Stimulated activated naive CD8-positive, alpha-beta T cell treated with anti-CD3 and anti-CD28 coated beads, Interleukin-15, Interleukin-2, amounts not matched to agents 100 ng/mL and 50 ng/mL, for 24 hours (primary cell): ENCODE results near the gene RASGRF2.

Experiments
- H3K27ac Mint-ChIP-seq: one replicate; pipeline ENCODE4 v1.8.0; 2021; ENCODE audit warnings: mild to moderate bottlenecking, mixed read lengths
- H3K27me3 Mint-ChIP-seq: one replicate; pipeline ENCODE4 v1.8.0; 2021; ENCODE audit warnings: mixed read lengths
- H3K36me3 Mint-ChIP-seq: one replicate; pipeline ENCODE4 v1.8.0; 2021; ENCODE audit warnings: low read depth, mixed read lengths
- H3K4me1 Mint-ChIP-seq: one replicate; pipeline ENCODE4 v1.8.0; 2021; ENCODE audit warnings: low read depth, mixed read lengths
- H3K4me3 Mint-ChIP-seq: one replicate; pipeline ENCODE4 v1.8.0; 2021; ENCODE audit warnings: mild to moderate bottlenecking, mixed read lengths
- H3K9me3 Mint-ChIP-seq: one replicate; pipeline ENCODE4 v1.8.0; 2021; ENCODE audit warnings: mixed read lengths

The RASGRF2 gene

GRCh38 chr5:81128416-81128815 lies 168.3 kb downstream of the RASGRF2 start:
- no peak overlapping the region for H3K27ac Mint-ChIP-seq
- H3K27me3 Mint-ChIP-seq = no peaks in the 10 kb centered on the region
- H3K9me3 Mint-ChIP-seq = no peaks in the 10 kb centered on the region
- no peak overlapping the region for H3K4me3 Mint-ChIP-seq
- peaks cover 6% of the 10 kb centered on the region for H3K36me3 Mint-ChIP-seq
- no peaks in the 10 kb centered on the region for H3K4me1 Mint-ChIP-seq

GRCh38 chr5:81132381-81132780 lies 172.2 kb downstream of the RASGRF2 start:
- Mint-ChIP-seq H3K9me3 (no peaks in the 10 kb centered on the region), H3K4me1 (no peaks in the 10 kb centered on the region), H3K36me3 (peaks cover 12% of the 10 kb centered on the region)

GRCh38 chr5:81134066-81134465 lies 173.9 kb downstream of the RASGRF2 start:
- Mint-ChIP-seq H3K4me1 (no peaks in the 10 kb centered on the region), H3K27ac (no peak overlapping the region), H3K9me3 (no peaks in the 10 kb centered on the region), H3K36me3 (peaks cover 19% of the 10 kb centered on the region), H3K27me3 (no peaks in the 10 kb centered on the region), H3K4me3 (no peak overlapping the region)

More at GRCh38 chr5:81132381-81132780, 172.2 kb downstream of the RASGRF2 start:
- Mint-ChIP-seq H3K27me3 (no peaks in the 10 kb centered on the region), H3K4me3 (no peak overlapping the region), H3K27ac (no peak overlapping the region)

DNA sequence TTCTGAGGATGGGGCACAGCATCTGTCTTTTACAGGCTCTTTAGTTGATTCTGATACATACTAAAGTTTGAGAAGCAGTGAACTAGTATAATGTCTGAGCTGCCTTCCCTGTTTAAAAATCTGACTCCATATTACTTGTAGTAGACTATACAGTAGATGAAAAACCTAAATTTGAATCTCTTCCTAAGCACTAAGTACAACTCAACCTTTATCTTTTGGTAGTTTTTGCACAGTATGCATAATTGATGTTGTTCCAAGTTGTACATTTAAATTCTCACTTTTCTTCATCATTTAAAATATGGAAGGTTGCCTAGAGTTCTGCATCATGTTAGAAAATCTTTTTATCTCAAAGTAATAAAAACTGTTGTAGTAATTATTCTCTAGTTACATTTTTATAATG lies 174.4 kb downstream of the RASGRF2 start:
- H3K4me1 Mint-ChIP-seq = no peaks in the 10 kb centered on the region
- H3K4me3 Mint-ChIP-seq = no peak overlapping the region
- H3K27ac Mint-ChIP-seq = no peak overlapping the region
- H3K9me3 Mint-ChIP-seq = no peaks in the 10 kb centered on the region
- peaks cover 22% of the 10 kb centered on the region for H3K36me3 Mint-ChIP-seq
- H3K27me3 Mint-ChIP-seq = no peaks in the 10 kb centered on the region

GRCh38 chr5:81136557-81136956 lies 176.4 kb downstream of the RASGRF2 start:
- Mint-ChIP-seq H3K27me3 (no peaks in the 10 kb centered on the region), H3K4me3 (no peak overlapping the region), H3K27ac (no peak overlapping the region), H3K4me1 (no peaks in the 10 kb centered on the region), H3K9me3 (no peaks in the 10 kb centered on the region), H3K36me3 (peaks cover 26% of the 10 kb centered on the region)

- H3K4me3 Mint-ChIP-seq = no peak overlapping the region
- H3K4me1 Mint-ChIP-seq = no peaks in the 10 kb centered on the region
- H3K9me3 Mint-ChIP-seq = no peaks in the 10 kb centered on the region
- H3K27ac Mint-ChIP-seq = no peak overlapping the region
- no peaks in the 10 kb centered on the region for H3K27me3 Mint-ChIP-seq
- H3K36me3 Mint-ChIP-seq = peaks cover 26% of the 10 kb centered on the region
Observed at GRCh38 chr5:81137833-81138232, 177.7 kb downstream of the RASGRF2 start.

GRCh38 chr5:81140441-81140840 lies 180.3 kb downstream of the RASGRF2 start:
- Mint-ChIP-seq H3K27ac (no peak overlapping the region), H3K4me3 (no peak overlapping the region), H3K27me3 (no peaks in the 10 kb centered on the region), H3K4me1 (no peaks in the 10 kb centered on the region), H3K9me3 (no peaks in the 10 kb centered on the region), H3K36me3 (peaks cover 33% of the 10 kb centered on the region)

- Mint-ChIP-seq H3K27ac (no peak overlapping the region), H3K9me3 (no peaks in the 10 kb centered on the region), H3K27me3 (no peaks in the 10 kb centered on the region), H3K4me3 (no peak overlapping the region), H3K4me1 (no peaks in the 10 kb centered on the region), H3K36me3 (peaks cover 34% of the 10 kb centered on the region)
Observed at GRCh38 chr5:81140943-81141342, 180.8 kb downstream of the RASGRF2 start.

DNA sequence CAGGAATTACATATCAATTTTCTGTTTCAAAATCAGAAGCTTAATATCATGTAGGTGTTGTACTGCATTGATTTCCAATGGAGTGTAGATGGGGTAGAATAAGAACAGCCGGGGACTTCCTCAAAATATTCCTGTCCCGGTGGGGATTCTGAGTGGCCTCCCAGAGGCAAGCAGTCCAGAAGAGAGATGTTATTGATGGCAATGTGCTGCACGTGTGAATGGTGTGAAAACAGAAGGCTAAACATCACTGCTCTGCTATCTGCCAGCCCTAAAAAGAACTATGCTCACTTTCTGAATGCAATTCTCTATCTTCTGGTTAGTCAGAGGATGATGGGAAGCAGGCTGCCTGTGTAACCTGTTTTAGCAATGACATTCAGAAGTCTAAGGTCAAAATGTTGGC lies 181.9 kb downstream of the RASGRF2 start:
- H3K36me3 Mint-ChIP-seq = peaks cover 26% of the 10 kb centered on the region
- no peaks in the 10 kb centered on the region for H3K4me1 Mint-ChIP-seq
- no peak overlapping the region for H3K27ac Mint-ChIP-seq
- no peak overlapping the region for H3K4me3 Mint-ChIP-seq
- H3K9me3 Mint-ChIP-seq = no peaks in the 10 kb centered on the region
- H3K27me3 Mint-ChIP-seq = no peaks in the 10 kb centered on the region

DNA sequence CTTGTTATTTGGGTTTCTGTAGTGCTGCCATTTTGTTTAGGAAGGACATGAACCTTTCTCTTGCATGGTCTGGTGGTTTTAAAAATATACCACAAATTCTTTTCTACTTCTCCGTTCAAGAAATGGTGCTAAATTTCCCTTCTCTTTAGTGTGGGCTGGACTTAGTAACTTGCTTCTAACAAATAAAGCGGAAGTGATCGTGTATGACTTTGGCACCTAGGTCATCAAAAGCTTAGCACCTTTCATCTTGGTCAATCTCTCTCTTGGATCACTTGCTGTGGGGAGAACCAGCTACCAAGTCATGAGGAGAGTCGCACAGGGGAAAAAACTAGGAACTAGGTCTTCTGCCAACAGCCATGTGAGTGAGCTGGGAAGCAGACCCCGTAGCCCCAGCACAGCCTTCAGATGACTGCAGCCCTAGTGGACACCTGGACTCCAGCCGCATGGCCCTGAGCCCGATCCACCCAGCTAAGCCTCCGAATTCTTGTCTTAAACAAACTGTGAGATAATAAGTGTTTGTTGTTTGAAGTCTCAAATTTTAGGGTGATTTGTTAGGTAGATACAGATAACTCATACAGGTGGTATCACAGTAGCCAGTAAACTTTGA lies 185.3 kb downstream of the RASGRF2 start:
- H3K27me3 Mint-ChIP-seq = no peaks in the 10 kb centered on the region
- H3K36me3 Mint-ChIP-seq = peaks cover 7% of the 10 kb centered on the region
- no peaks in the 10 kb centered on the region for H3K9me3 Mint-ChIP-seq
- H3K27ac Mint-ChIP-seq = no peak overlapping the region
- H3K4me3 Mint-ChIP-seq = no peak overlapping the region
- H3K4me1 Mint-ChIP-seq = no peaks in the 10 kb centered on the region

GRCh38 chr5:81146031-81146430 lies 185.9 kb downstream of the RASGRF2 start:
- H3K36me3 Mint-ChIP-seq = peaks cover 7% of the 10 kb centered on the region
- no peak overlapping the region for H3K27ac Mint-ChIP-seq
- H3K9me3 Mint-ChIP-seq = no peaks in the 10 kb centered on the region
- H3K4me1 Mint-ChIP-seq = no peaks in the 10 kb centered on the region
- no peaks in the 10 kb centered on the region for H3K27me3 Mint-ChIP-seq
- no peak overlapping the region for H3K4me3 Mint-ChIP-seq

GRCh38 chr5:81147011-81147885 lies 187.1 kb downstream of the RASGRF2 start:
- Mint-ChIP-seq H3K27ac (no peak overlapping the region), H3K4me3 (no peak overlapping the region), H3K9me3 (no peaks in the 10 kb centered on the region), H3K27me3 (no peaks in the 10 kb centered on the region), H3K36me3 (peaks cover 7% of the 10 kb centered on the region), H3K4me1 (no peaks in the 10 kb centered on the region)

DNA sequence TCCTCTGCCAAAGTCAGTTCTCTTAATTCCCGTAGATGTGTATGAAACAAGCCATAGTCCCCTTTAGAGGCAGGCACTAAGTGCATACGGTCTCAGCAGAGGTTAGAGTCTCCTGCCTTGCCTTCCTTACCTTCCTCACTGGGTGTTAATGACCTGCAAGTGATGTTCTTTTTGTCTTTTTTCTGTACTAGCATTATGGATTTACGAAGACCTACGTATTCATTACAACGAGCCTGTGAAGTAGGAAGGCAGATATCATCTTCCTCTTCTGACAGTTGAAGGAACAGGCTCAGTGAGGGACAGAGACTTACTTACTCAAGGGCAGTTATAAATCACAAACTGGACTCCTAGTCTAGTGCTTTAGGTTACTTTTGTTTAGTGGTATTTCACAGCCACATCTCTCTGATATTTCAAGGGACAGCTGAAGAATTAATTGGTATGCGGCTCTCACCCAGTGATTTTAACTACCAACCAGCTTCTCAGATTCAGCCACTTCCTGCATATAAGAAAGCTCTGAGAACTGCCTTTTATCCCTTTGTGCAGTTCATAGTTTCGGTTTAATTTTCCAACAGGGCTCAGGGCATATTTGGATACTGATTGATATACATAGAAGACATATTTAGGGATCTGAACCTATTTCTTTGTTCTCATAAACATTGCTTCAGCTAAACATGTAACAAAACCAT lies 187.9 kb downstream of the RASGRF2 start:
- Mint-ChIP-seq H3K27ac (no peak overlapping the region), H3K4me3 (no peak overlapping the region), H3K9me3 (peaks cover 4% of the 10 kb centered on the region), H3K36me3 (peaks cover 14% of the 10 kb centered on the region), H3K4me1 (no peaks in the 10 kb centered on the region), H3K27me3 (no peaks in the 10 kb centered on the region)

DNA sequence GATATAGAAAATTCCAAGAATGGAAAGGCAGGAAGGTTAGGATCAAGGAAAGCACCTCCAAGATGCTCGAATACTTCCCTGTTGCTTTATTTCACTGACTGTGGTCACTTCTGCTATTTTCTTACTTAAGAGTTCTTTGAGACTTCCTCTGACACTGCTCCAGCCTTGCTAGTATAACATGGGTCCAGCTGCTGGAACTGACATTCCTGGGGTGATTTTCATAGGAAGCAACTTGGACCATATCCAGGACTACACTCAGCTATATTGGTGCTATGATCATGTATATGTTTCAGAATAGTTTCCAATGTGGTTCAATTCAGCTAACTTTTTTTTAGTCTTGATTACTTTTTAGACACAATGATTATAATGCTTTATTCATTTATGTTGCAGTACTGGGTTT lies 191.4 kb downstream of the RASGRF2 start:
- Mint-ChIP-seq H3K9me3 (peaks cover 19% of the 10 kb centered on the region), H3K4me1 (no peaks in the 10 kb centered on the region), H3K27me3 (no peaks in the 10 kb centered on the region), H3K4me3 (no peak overlapping the region), H3K27ac (no peak overlapping the region), H3K36me3 (peaks cover 37% of the 10 kb centered on the region)

DNA sequence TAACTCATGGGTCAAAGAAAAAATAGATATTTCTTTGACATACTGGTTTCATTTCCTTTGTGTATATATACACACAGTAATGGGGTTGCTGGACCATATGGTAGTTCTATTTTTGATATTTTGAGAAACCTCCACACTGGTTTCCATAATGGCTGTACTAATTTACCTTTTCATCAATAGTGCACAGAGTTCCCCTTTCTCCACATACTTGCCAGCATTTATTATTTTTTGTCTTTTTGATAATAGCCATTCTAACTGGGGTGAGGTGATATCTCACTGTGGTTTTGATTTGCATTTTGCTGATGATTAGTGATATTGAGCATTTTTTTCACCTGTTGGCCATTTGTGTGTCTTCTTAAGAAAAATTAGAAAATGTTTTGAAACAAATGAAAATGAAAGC lies 194.6 kb downstream of the RASGRF2 start:
- no peak overlapping the region for H3K4me3 Mint-ChIP-seq
- H3K9me3 Mint-ChIP-seq = peaks cover 19% of the 10 kb centered on the region
- H3K36me3 Mint-ChIP-seq = peaks cover 39% of the 10 kb centered on the region
- H3K27ac Mint-ChIP-seq = no peak overlapping the region
- H3K27me3 Mint-ChIP-seq = no peaks in the 10 kb centered on the region
- H3K4me1 Mint-ChIP-seq = peaks cover 3% of the 10 kb centered on the region
